Stimulated activated CD4-positive, alpha-beta T cell treated with anti-CD3 and anti-CD28 coated beads, Interleukin-2, amount 100 ng/mL, for 48 hours (primary cell): ENCODE measurements around the gene SLC45A2.

Experiments
- DNase-seq, 2 donors: peaks; one replicate each; pipeline ENCODE4 v3.0.0-alpha.2; 2020

Gene SLC45A2

GRCh38 chr5:34005681-34006080, 21.2 kb upstream of the SLC45A2 start:
- DNase-seq = no peak

GRCh38 chr5:34005211-34005610, 20.7 kb upstream of the SLC45A2 start:
- DNase-seq = no peak

GRCh38 chr5:34003941-34004340, 19.4 kb upstream of the SLC45A2 start:
- DNase-seq = no peak

GRCh38 chr5:34002629-34003328, 18.3 kb upstream of the SLC45A2 start:
- DNase-seq = no peak

GRCh38 chr5:34001241-34001841, 16.8 kb upstream of the SLC45A2 start:
- DNase-seq = no peak

GRCh38 chr5:33999978-34000377, 15.5 kb upstream of the SLC45A2 start:
- DNase-seq = no peak

- DNase-seq = no peak
Measured at GRCh38 chr5:33997331-33997983, 13.0 kb upstream of the SLC45A2 start.

GRCh38 chr5:33995865-33996264, 11.4 kb upstream of the SLC45A2 start:
- no peak for DNase-seq

- DNase-seq = no peak
Measured at GRCh38 chr5:33994845-33995244, 10.4 kb upstream of the SLC45A2 start.

GRCh38 chr5:33992864-33993263, 8.4 kb upstream of the SLC45A2 start:
- DNase-seq = no peak

GRCh38 chr5:33985447-33985846, 954 bp upstream of the SLC45A2 start:
- DNase-seq = no peak

GRCh38 chr5:33984178-33984577, 315 bp downstream of the SLC45A2 start:
- DNase-seq = no peak

GRCh38 chr5:33981408-33982162, 2.9 kb downstream of the SLC45A2 start:
- no peak for DNase-seq

GRCh38 chr5:33980030-33980429, 4.5 kb downstream of the SLC45A2 start:
- no peak for DNase-seq

- DNase-seq = no peak
Measured at GRCh38 chr5:33978306-33978705, 6.2 kb downstream of the SLC45A2 start.

- DNase-seq = no peak
Measured at GRCh38 chr5:33976307-33976706, 8.2 kb downstream of the SLC45A2 start.

- DNase-seq = no peak
Measured at GRCh38 chr5:33975852-33976251, 8.6 kb downstream of the SLC45A2 start.

- DNase-seq = no peak
Measured at GRCh38 chr5:33973271-33973670, 11.2 kb downstream of the SLC45A2 start.

GRCh38 chr5:33969572-33970452, 14.7 kb downstream of the SLC45A2 start:
- DNase-seq = no peak

GRCh38 chr5:33968211-33969005, 16.1 kb downstream of the SLC45A2 start:
- DNase-seq = no peak

GRCh38 chr5:33966805-33967204, 17.7 kb downstream of the SLC45A2 start:
- DNase-seq = no peak
